Peyer's patch (tissue), 4 donors: ENCODE data around the gene MTUS2.

Source experiments
- CTCF ChIP-seq, 6 experiments: fragments of 450-650 bp in 4 of 6; fragments of 200-600 bp in 2 of 6; sonication (generic) in 1 of 6; IDR thresholded peaks; one replicate each; pipeline ENCODE4 v1.5.1; 2017 to 2019; ENCODE audit warnings: antibody characterized with exemption in 6 of 6, mild to moderate bottlenecking in 3 of 6, moderate library complexity in 1 of 6
- POLR2A ChIP-seq, 2 donors: fragments of 450-650 bp; IDR thresholded peaks; one replicate each; pipeline ENCODE4 v1.5.1; 2017; ENCODE audit warnings: antibody characterized with exemption in 2 of 2, mild to moderate bottlenecking in 2 of 2, moderate library complexity in 2 of 2

GRCh38 chr13:29422015-29422414 is 601.9 kb downstream of the MTUS2 start:
- no peak for TF ChIP-seq CTCF (IDR thresholded peaks at IDR 0.05)
- no peak for TF ChIP-seq POLR2A (IDR thresholded peaks at IDR 0.05)
